Esophagus squamous epithelium (tissue), 4 donors: ENCODE measurements around the gene LYSMD3.

Experiments
- POLR2A ChIP-seq, 4 donors: fragments of 450-650 bp; IDR thresholded peaks; one replicate each; pipeline ENCODE4 v1.6.1; 2017; ENCODE audit warnings: antibody characterized with exemption in 4 of 4, mild to moderate bottlenecking in 4 of 4, moderate library complexity in 3 of 4
- TF ChIP-seq, protein P1 (sequence below), 6 experiments: fragments of 450-650 bp in 4 of 6; fragments of 200-600 bp in 2 of 6; sonication (generic) in 2 of 6; IDR thresholded peaks; one replicate each; pipeline ENCODE4 v1.5.1; 2016 to 2019; ENCODE audit warnings: antibody characterized with exemption in 6 of 6, mild to moderate bottlenecking in 4 of 6, moderate library complexity in 4 of 6

DNA sequence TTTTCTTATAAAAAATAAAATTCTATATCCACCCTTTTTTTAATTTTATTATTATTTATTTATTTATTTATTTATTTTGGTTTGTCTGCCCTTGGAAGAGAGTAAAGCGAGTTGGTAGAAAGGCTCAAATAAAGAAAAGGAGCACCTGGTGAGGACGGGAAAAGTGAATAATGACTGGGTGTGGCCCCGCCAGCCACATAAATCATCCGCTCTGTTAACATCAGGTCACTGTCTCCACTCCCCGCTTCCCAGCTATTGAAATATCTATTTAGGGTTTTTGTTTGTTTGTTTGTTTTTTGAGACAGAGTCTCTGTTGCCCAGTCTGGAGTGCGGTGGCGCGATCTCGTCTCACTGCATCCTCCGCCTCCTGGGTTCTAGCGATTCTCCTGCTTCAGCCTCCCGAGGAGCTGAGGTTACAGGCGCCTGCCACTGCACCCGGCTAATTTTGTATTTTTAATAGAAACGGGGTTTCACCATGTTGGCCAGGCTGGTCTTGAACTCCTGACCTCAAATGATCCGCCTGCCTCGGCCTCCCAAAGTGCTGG lies 53.9 kb downstream of the LYSMD3 start:
- TF ChIP-seq, protein P1, sequence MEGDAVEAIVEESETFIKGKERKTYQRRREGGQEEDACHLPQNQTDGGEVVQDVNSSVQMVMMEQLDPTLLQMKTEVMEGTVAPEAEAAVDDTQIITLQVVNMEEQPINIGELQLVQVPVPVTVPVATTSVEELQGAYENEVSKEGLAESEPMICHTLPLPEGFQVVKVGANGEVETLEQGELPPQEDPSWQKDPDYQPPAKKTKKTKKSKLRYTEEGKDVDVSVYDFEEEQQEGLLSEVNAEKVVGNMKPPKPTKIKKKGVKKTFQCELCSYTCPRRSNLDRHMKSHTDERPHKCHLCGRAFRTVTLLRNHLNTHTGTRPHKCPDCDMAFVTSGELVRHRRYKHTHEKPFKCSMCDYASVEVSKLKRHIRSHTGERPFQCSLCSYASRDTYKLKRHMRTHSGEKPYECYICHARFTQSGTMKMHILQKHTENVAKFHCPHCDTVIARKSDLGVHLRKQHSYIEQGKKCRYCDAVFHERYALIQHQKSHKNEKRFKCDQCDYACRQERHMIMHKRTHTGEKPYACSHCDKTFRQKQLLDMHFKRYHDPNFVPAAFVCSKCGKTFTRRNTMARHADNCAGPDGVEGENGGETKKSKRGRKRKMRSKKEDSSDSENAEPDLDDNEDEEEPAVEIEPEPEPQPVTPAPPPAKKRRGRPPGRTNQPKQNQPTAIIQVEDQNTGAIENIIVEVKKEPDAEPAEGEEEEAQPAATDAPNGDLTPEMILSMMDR (IDR thresholded peaks at IDR 0.05) = no peak
- TF ChIP-seq POLR2A (IDR thresholded peaks at IDR 0.05) = no peak
